Ectodermal cell (in vitro differentiated cells): ENCODE measurements around the gene STAP2.
"Not testable (repeated sequence)": the region's sequence is repeated elsewhere in the genome, so short reads cannot be mapped to it uniquely, and the experiment has no call there.

Source experiments
- H3K27ac ChIP-seq: 2 replicates; pipeline ENCODE4 v1.7.0; 2013; ENCODE audit warnings: mild to moderate bottlenecking, low read depth, low read length; ENCODE audit not compliant: insufficient read depth, poor library complexity, severe bottlenecking
- H3K27me3 ChIP-seq: 2 replicates; pipeline ENCODE4 v1.7.0; 2013; ENCODE audit warnings: mild to moderate bottlenecking, low read length; ENCODE audit not compliant: insufficient read depth, control insufficient read depth, poor library complexity, severe bottlenecking
- H3K36me3 ChIP-seq: one replicate; pipeline ENCODE4 v1.7.0; 2013; ENCODE audit warnings: low read length; ENCODE audit not compliant: control insufficient read depth, insufficient read depth
- H3K4me1 ChIP-seq: one replicate; pipeline ENCODE4 v1.7.0; 2013; ENCODE audit warnings: low read length; ENCODE audit not compliant: control insufficient read depth, insufficient read depth
- H3K4me3 ChIP-seq: 2 replicates; pipeline ENCODE4 v1.7.0; 2013; ENCODE audit warnings: low read depth, low read length, control low read depth; ENCODE audit not compliant: insufficient read depth
- H3K9me3 ChIP-seq: 2 replicates; pipeline ENCODE4 v1.7.0; 2013; ENCODE audit warnings: mild to moderate bottlenecking, low read length, moderate library complexity; ENCODE audit not compliant: control insufficient read depth
- WGBS, 2 experiments: methylation state at CpG; one replicate each; pipeline ENCODE4 v1.1.7; 2013; ENCODE audit warnings: missing lambda C conversion rate in 2 of 2; 5-methylcytosine and 5-hydroxymethylcytosine counted together

Gene STAP2

GRCh38 chr19:4342615-4343369 is 4.2 kb upstream of the STAP2 start:
- H3K9me3 ChIP-seq = no peaks in the 10 kb centered on the region
- no peaks in the 10 kb centered on the region for H3K27me3 ChIP-seq
- WGBS, 2 experiments = 0% methylated on average over 39 of the region's 39 CpGs
- peaks cover 16% of the 10 kb centered on the region for H3K4me1 ChIP-seq
- peaks cover 12% of the 10 kb centered on the region for H3K36me3 ChIP-seq
- peak overlapping the region; percentile 98 for H3K27ac ChIP-seq
- peak overlapping the region; percentile 75 for H3K4me3 ChIP-seq

DNA sequence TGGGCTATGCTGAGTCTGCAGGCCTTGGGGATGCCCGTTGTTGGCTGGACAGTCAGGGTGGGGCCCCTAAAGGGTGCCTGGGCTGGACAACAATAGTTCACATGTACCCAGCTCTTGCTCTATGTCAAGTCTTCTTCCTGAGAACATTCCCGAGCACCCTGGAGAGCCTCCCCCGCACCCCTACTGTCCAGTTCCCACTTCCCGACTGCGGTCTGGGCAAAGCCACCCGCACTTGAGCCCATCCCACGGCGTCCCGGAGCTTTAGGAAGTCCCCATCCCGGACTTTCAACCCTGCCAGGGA is 3.6 kb upstream of the STAP2 start:
- Histone ChIP-seq H3K36me3 (peaks cover 12% of the 10 kb centered on the region), H3K4me3 (peak overlapping the region; percentile 71), H3K27ac (peak overlapping the region; percentile 98), H3K4me1 (peaks cover 17% of the 10 kb centered on the region), H3K9me3 (no peaks in the 10 kb centered on the region), H3K27me3 (no peaks in the 10 kb centered on the region)
- 9% methylated on average over 10 of the region's 10 CpGs for WGBS, 2 experiments

- peaks cover 17% of the 10 kb centered on the region for H3K4me1 ChIP-seq
- H3K4me3 ChIP-seq = peak overlapping the region; percentile 21
- 40 to 44% methylated on average over 14 of the region's 14 CpGs for WGBS, 2 experiments
- no peaks in the 10 kb centered on the region for H3K36me3 ChIP-seq
- no peak overlapping the region for H3K27ac ChIP-seq
- H3K9me3 ChIP-seq = no peaks in the 10 kb centered on the region
- H3K27me3 ChIP-seq = no peaks in the 10 kb centered on the region
Observed at GRCh38 chr19:4337906-4338440, 654 bp downstream of the STAP2 start.

GRCh38 chr19:4334929-4335570 is 3.6 kb downstream of the STAP2 start:
- Histone ChIP-seq H3K4me1 (peaks cover 12% of the 10 kb centered on the region), H3K36me3 (no peaks in the 10 kb centered on the region), H3K27ac (no peak overlapping the region), H3K9me3 (no peaks in the 10 kb centered on the region), H3K27me3 (no peaks in the 10 kb centered on the region), H3K4me3 (no peak overlapping the region)
- 92 to 95% methylated on average over 7 of the region's 7 CpGs for WGBS, 2 experiments

GRCh38 chr19:4329858-4330257 is 8.8 kb downstream of the STAP2 start:
- Histone ChIP-seq H3K9me3 (no peaks in the 10 kb centered on the region), H3K4me3 (no peak overlapping the region), H3K27me3 (peaks cover 18% of the 10 kb centered on the region), H3K36me3 (no peaks in the 10 kb centered on the region), H3K4me1 (peaks cover 3% of the 10 kb centered on the region), H3K27ac (no peak overlapping the region)
- WGBS, 2 experiments = 96 to 97% methylated on average over 19 of the region's 19 CpGs

DNA sequence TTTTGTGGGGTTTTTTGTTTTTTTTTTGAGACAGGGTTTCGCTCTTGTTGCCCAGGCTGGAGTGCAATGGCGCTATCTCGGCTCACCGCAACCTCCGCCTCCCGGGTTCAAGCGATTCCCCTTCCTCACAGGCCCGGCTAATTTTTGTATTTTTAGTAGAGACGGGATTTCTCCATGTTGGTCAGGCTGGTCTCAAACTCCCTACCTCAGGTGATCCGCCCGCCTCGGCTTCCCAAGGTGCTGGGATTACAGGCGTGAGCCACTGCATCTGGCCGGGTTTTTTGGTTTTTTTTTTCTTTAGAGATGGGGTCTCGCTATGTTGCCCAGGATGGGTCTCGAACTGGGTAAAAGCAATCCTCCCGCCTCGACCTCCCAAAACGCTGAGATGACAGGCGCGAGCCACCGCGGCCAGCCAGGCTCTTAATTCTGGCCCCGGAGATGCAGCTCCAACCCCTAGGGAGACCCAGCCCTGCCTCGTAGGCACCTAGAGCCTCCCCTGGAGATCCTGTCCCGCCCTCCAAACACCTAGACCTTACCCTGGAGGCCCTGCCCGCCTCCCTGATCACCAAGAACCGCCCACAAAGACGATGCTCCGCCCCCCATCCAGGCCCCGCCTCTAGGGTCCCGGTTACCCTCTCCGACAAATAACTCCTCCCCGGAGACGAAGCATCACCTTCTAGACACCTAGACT is 9.5 kb downstream of the STAP2 start:
- 84 to 85% methylated on average over 35 of the region's 35 CpGs for WGBS, 2 experiments
- not testable (repeated sequence) for H3K4me1 ChIP-seq, H3K9me3 ChIP-seq, H3K36me3 ChIP-seq, H3K27ac ChIP-seq
- Histone ChIP-seq H3K4me3 (peak overlapping the region; percentile 56), H3K27me3 (peaks cover 18% of the 10 kb centered on the region)

GRCh38 chr19:4328243-4328990 is 10.2 kb downstream of the STAP2 start:
- peaks cover 18% of the 10 kb centered on the region for H3K27me3 ChIP-seq
- no peak overlapping the region for H3K27ac ChIP-seq
- WGBS, 2 experiments = 2% methylated on average over 48 of the region's 49 CpGs
- H3K4me1 ChIP-seq = peaks cover 3% of the 10 kb centered on the region
- peak overlapping the region; percentile 56 for H3K4me3 ChIP-seq
- no peaks in the 10 kb centered on the region for H3K9me3 ChIP-seq
- H3K36me3 ChIP-seq = no peaks in the 10 kb centered on the region

DNA sequence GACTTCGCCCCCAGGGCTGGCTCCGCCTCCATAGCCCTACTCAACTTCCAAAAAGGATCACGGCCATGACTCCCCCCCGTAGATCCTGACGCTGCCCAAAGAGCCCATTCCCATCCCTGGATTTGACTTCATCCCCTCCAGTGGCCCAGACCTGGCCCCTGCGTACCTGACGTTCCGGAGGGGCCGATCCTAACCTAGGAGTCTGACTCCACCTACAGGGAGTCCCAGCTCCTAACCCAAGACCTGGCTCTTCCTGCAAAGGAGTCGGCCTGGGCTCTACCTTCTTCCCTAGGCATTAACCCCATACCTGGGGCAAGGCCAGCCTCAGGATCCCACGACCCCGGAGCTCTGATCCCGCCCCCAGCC is 10.8 kb downstream of the STAP2 start:
- peak overlapping the region; percentile 21 for H3K4me3 ChIP-seq
- no peaks in the 10 kb centered on the region for H3K9me3 ChIP-seq
- H3K4me1 ChIP-seq = peaks cover 3% of the 10 kb centered on the region
- peak overlapping the region; percentile 67 for H3K27ac ChIP-seq
- 19% methylated on average over 13 of the region's 13 CpGs for WGBS, 2 experiments
- H3K27me3 ChIP-seq = peaks cover 18% of the 10 kb centered on the region
- H3K36me3 ChIP-seq = no peaks in the 10 kb centered on the region

- no peaks in the 10 kb centered on the region for H3K9me3 ChIP-seq
- WGBS, 2 experiments = 7 to 9% methylated on average over 30 of the region's 30 CpGs
- H3K27me3 ChIP-seq = peaks cover 18% of the 10 kb centered on the region
- no peak overlapping the region for H3K27ac ChIP-seq
- peaks cover 3% of the 10 kb centered on the region for H3K4me1 ChIP-seq
- peak overlapping the region; percentile 26 for H3K4me3 ChIP-seq
- no peaks in the 10 kb centered on the region for H3K36me3 ChIP-seq
Observed at GRCh38 chr19:4327252-4327876, 11.3 kb downstream of the STAP2 start.
